GM21737 (cell line): ENCODE results near the gene CCHCR1.

Experiments
- ATAC-seq: cut with Tn5 transposase; IDR thresholded peaks from one replicate; pipeline ENCODE4 v1.9.1; 2021; ENCODE audit warnings: mild to moderate bottlenecking, moderate library complexity; ENCODE audit not compliant: unreplicated experiment

The CCHCR1 gene

DNA sequence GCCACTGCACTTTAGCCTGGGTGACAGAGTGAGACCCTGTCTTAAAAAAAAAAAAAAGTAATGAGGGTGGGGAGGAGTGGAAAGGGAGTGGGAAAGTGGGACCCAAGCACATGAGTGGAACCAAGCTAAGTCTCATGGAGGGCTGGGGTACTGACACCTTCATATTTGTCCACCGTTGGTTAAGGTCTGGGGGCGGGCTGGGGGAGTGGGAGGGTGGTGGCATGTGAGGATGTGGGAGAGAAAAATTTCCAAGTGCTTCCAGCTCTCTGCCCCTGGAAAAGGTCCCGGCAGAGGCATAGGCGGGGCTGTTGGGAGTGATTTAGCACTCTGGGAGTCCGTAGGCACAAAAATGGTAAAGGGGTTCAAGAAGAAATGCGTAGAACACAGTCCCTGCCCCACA is 24.8 kb downstream of the CCHCR1 start:
- no peak for ATAC-seq

- no peak for ATAC-seq
These were observed 26.0 kb downstream of the CCHCR1 start for GRCh38 chr6:31131595-31131994.

- ATAC-seq, result no peak
These were observed 26.9 kb downstream of the CCHCR1 start for GRCh38 chr6:31130751-31131150.

DNA sequence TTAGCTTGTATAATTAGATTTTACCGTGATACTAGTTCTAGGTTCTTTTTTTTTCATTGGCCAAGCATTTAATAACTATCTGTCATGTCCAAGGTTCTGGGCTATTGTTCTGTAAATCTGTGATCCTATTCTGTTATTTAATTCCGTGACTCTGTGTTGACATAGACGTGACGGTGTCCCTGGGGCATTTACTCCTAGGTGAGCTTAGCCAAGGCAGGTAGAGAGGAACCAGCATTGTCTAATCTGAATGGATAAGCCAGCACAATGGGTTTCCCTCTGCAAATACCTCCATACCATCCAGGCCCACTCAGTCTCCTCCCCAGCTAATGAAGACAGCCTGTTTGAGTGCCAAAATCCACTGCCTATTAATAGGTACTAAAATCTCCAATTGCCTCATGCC is 28.5 kb downstream of the CCHCR1 start:
- ATAC-seq, result no peak

- ATAC-seq, result no peak
These were observed 29.4 kb downstream of the CCHCR1 start for GRCh38 chr6:31128093-31128676.

DNA sequence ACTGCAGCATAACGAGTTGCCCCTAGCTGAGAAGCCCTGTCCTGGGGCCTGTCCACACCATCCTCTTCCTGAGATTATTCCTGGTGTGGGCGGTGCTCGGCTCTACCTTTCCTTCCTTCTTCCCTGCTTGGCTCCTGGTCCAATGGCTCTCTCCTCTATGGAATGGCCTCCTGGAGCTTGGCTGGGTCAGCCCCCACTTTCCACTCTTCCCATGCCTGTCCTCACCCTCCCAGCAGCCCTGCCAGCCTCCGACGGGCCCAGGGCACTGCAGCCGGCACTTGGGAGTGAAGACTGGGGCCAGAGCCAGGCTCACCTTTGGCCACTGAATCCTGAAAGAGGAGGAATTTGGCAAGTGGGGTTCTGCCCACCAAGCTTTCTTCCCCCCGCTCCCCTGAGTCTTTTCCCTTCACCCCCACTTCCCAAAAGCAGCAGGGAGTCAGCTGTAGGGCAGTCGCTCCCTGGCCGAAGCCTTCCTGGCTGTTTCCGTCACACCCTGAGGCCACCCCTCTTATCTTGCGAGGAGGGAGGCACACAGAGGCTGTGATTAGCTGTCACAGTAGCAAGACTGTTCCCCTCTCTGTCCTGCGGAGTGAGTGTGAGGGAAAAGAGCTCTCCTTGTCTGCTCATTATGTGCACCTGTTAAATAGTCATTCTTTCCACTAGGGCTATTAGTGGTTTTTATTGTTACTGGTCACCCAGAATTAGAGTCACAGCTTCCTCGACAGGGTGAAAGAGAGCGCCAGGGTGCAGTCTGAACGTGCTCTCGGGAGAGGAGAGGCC is 31.0 kb downstream of the CCHCR1 start:
- ATAC-seq, result no peak

DNA sequence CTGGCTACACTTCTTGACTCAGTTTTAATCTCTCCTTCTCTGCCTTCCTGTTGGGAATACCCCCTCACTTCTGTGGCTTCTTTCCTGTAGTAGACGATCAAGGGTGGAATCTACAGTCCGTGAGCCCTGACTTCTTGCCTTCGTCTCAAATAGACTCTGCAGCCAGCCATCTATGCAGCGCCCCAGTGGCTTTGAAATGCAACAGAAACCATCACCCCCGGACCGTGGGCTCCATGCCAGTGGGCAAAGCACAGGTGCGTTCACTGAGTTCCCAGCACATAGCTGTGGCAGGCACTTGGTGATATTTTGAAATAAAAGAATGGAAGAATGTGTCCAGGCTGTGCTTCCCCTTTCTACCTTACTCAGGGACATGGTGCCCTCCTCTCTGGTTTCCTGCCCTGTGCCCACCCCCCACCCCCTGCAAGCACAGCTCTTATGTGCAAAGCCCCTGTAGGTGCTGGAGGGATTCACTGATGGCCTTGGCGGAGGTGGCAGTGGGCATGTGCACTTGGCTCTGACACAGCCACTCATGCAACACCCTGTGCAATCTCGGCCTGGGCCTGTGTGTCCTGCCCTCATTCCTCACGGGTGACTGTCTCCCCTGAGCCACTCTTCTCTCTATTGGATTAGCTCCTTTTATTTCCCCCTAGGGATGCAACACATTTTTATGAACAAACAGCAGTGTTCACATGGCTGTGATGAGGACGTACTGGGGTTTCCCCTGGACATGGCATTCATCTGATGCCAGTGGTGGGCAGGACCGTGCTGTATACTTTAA is 31.8 kb downstream of the CCHCR1 start:
- no peak for ATAC-seq

- no peak for ATAC-seq
These were observed 32.4 kb downstream of the CCHCR1 start for GRCh38 chr6:31125162-31125561.

DNA sequence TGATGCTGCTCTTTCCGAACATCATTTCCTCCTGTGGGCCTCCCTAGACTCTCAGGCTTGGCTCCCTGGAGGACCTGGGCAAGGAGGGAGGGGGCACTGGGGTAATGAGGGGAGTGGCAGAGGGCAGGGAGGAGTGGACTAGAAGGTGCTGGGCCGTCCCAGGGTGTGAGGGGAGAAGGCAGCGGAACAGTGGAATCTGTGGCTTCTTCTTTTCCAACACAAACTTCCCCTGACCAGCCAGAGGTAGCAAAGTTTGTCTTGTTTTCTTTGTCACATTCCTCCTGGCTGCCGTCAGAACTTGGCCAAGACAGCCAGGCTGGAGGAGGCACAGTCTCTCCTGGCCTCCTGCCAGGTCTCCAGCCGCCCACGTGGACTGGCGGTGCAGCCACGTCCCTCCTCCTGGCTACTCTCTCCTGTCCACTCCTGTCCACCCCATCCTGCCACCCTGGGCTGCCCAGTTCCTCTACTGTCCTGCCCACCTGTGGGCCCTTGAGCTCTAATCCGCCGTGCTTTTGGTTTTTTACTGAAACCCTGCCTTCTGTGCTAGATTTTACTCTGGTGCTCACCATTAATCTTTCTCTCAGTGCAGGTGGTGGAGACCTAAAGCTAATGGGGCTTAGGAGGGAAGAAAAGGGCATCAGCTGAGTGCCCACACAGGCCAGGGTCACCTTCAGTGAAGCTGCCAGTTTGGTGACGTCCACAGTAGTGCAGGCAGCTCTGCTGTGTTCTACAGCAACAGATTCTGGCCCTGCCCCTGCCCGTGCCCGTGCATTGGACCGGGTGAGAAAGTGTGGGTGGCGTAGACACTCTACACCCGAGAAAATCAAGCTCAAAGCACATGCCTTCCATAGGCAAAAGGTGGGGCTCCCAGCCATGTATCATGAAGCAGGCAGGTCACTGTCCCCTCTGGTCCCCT is 34.6 kb downstream of the CCHCR1 start:
- ATAC-seq, result no peak

GRCh38 chr6:31121131-31121790 is 36.3 kb downstream of the CCHCR1 start:
- ATAC-seq, result no peak

GRCh38 chr6:31120151-31120915 is 37.3 kb downstream of the CCHCR1 start, which contains the start of gene CDSN:
CDSN (minus strand) TSS chr6:31120446; CDS start chr6:31120419, 27 bp downstream.
- no peak for ATAC-seq

DNA sequence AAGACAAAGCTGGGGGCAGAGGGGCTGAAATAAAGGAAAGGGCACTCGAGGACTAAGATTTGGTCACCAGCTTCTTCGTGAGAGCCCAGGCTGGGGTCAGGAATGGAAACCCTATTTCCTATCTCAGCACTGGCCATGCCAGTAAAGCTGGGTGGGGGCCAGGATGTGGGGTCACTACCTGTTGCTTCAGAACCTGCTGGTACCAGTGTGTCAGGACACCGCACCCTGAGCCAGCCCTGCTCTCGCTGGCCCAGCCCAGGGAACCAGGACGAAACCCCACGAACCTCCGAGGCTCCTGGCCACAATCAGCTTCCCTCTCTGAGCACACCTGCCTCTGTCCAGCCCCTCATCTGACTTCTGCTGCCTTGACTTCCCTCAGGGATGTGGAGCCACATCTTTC is 39.4 kb downstream of the CCHCR1 start:
- ATAC-seq, result no peak

DNA sequence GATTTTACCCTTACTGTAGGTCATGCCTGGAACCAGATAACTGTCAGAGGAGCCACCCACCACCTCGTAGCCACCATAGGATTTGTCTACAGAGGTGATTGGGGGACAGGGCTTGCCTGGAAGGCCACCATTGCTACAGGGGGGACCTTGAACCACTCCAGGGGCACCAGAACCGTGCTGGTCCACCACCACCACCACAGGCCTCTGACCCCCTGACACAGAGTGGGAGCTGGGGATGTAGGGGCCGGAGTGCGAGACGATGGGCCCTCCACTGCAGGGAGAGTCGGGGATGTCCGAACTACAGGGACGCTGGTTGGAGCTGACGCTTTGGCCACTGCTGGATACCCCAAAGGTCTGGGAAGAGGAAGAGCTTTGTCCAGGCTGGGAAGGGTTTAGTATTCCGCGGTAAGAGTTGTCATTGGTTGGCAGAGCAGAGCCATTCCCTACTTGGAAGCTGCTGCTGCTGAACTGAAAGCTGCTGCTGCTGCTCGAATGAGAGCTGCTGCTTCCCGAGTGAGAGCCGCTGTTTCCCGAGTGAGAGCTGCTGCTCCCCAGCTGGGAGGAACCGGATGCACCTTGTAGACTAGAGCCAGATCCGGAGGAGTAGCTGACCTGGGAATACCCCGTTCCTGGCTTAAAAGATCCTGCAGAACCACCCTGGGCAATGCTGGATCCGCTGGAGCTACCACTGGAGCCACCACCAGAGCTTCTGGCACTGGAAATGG is 40.8 kb downstream of the CCHCR1 start:
- no peak for ATAC-seq

GRCh38 chr6:31115941-31116560 is 41.6 kb downstream of the CCHCR1 start:
- ATAC-seq, result no peak

DNA sequence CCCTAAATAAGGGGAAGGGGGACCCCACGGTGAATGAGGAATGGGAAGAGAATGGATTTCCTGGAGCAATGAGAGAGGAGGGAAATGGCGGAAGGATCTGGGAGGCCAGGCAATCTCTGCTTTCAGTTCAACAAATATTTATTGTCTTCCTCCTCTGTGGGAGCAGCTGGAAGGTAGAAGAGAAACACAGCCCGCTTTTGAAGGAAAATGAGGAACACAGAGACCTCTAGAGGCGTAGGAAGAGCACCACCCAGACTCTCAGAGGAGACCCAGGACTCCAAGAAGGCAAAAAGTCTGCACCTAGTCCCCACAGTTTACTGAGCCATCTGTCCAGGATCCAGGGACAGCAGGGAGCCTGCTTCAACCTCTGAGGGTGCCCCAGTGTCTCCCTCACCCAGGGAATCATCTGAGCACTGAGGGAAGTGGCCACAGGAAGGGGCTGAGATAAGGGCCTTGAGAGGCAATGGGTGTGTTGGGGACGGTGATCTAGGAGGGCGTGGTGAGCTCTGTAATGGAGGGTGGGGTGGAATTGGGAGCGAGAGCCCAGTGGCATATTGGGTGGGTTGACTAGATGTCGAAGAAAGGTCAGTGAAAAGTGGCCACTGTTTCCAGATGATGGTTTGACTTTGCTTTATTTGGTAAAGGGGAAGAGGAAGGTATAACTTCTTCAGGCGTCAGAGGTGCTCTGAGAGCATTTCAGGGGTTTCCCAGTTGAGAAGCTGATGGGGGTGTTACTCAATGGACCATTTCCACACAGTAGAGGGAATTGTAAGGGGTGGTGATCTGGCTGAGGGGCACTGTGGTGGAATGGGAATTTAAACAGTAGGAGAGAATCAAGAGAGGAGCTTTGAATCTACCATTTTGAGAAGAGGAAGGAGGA is 42.4 kb downstream of the CCHCR1 start:
- no peak for ATAC-seq

GRCh38 chr6:31114541-31114878 is 43.1 kb downstream of the CCHCR1 start, which contains the start of gene PSORS1C1:
PSORS1C1 (plus strand) TSS chr6:31114800; CDS start chr6:31129633, 14,833 bp downstream.
- no peak for ATAC-seq

- ATAC-seq, result no peak
These were observed 43.6 kb downstream of the CCHCR1 start for GRCh38 chr6:31113861-31114540.
